Measurements from ENCODE around the gene CD53. TPM values are rescaled to one million over a fixed set of nuclear protein-coding genes. Genes with fewer than 3 reads are reported as not detected.

Gene CD53
- total RNA-seq, 1 donor from 2014 or later, result 41.5 TPM

- no peak overlapping the region for H3K4me3 ChIP-seq
- DNase-seq (ENCODE audit: extremely low spot score in 2 of 2), result no peak
- intact Hi-C loops (cut with DNase I), result no loop called here
These were observed 63.6 kb downstream of the CD53 start for GRCh38 chr1:110936567-110936966.

DNA sequence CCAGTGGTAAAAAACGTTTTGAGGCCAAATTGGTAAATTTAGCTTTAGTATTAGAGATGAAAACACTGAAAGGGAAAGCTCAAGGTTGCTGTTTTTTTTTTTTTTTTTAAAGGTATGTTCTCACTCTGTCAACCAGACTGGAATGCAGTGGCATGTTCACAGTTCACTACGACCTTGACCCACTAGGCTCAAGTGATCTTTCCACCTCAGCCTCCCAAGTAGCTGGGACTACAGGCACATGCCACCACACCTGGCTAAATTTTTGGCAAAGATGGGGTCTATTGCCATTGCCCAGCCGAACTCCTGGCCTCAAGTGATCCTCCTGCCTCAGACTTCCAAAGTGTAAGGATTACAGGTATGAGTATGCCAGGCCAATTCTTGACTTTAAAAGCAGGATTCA, 71.9 kb downstream of the CD53 start:
- TF ChIP-seq, protein P1, sequence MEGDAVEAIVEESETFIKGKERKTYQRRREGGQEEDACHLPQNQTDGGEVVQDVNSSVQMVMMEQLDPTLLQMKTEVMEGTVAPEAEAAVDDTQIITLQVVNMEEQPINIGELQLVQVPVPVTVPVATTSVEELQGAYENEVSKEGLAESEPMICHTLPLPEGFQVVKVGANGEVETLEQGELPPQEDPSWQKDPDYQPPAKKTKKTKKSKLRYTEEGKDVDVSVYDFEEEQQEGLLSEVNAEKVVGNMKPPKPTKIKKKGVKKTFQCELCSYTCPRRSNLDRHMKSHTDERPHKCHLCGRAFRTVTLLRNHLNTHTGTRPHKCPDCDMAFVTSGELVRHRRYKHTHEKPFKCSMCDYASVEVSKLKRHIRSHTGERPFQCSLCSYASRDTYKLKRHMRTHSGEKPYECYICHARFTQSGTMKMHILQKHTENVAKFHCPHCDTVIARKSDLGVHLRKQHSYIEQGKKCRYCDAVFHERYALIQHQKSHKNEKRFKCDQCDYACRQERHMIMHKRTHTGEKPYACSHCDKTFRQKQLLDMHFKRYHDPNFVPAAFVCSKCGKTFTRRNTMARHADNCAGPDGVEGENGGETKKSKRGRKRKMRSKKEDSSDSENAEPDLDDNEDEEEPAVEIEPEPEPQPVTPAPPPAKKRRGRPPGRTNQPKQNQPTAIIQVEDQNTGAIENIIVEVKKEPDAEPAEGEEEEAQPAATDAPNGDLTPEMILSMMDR (IDR thresholded peaks at IDR 0.05), result no peak
- TF ChIP-seq POLR2A (IDR thresholded peaks at IDR 0.05) (no peak), POLR2AphosphoS5 (IDR thresholded peaks at IDR 0.05; ENCODE audit: insufficient read depth in 1 of 2, low read depth in 1 of 2) (no peak)
- Histone ChIP-seq H3K36me3 (peaks cover 0 to 16% of the 10 kb centered on the region in 2 donors), H3K27ac (no peak overlapping the region), H3K9me3 (no peaks in the 10 kb centered on the region), H3K4me1 (no peaks in the 10 kb centered on the region), H3K4me3 (no peak overlapping the region), H3K27me3 (no peaks in the 10 kb centered on the region)
- no peak for DNase-seq (ENCODE audit: extremely low spot score in 2 of 2)
- intact Hi-C loops (cut with DNase I), result no loop called here

More at GRCh38 chr1:110936567-110936966, 63.6 kb downstream of the CD53 start:
- no peak overlapping the region for H3K27ac ChIP-seq
- no peaks in the 10 kb centered on the region for H3K36me3 ChIP-seq
- no peaks in the 10 kb centered on the region for H3K27me3 ChIP-seq
- no peak for TF ChIP-seq POLR2A (IDR thresholded peaks at IDR 0.05)
- no peak for TF ChIP-seq POLR2AphosphoS5 (IDR thresholded peaks at IDR 0.05; ENCODE audit: insufficient read depth in 1 of 2, low read depth in 1 of 2)
- TF ChIP-seq, protein P1 (IDR thresholded peaks at IDR 0.05), result no peak
- no peaks in the 10 kb centered on the region for H3K9me3 ChIP-seq
- no peaks in the 10 kb centered on the region for H3K4me1 ChIP-seq

GRCh38 chr1:110945626-110946025, 72.7 kb downstream of the CD53 start:
- intact Hi-C loops (cut with DNase I), result no loop called here
- DNase-seq (ENCODE audit: extremely low spot score in 2 of 2), result no peak
- Histone ChIP-seq H3K27me3 (no peaks in the 10 kb centered on the region), H3K27ac (no peak overlapping the region), H3K36me3 (peaks cover 0 to 18% of the 10 kb centered on the region in 2 donors), H3K9me3 (no peaks in the 10 kb centered on the region), H3K4me3 (no peak overlapping the region), H3K4me1 (no peaks in the 10 kb centered on the region)
- TF ChIP-seq POLR2AphosphoS5 (IDR thresholded peaks at IDR 0.05; ENCODE audit: insufficient read depth in 1 of 2, low read depth in 1 of 2), result no peak
- TF ChIP-seq POLR2A (IDR thresholded peaks at IDR 0.05), result no peak
- TF ChIP-seq, protein P1 (IDR thresholded peaks at IDR 0.05), result no peak

GRCh38 chr1:110948038-110948810, 75.3 kb downstream of the CD53 start:
- no peaks in the 10 kb centered on the region for H3K9me3 ChIP-seq
- H3K4me3 ChIP-seq, result no peak overlapping the region
- DNase-seq (ENCODE audit: extremely low spot score in 2 of 2), result no peak
- no peaks in the 10 kb centered on the region for H3K27me3 ChIP-seq
- H3K27ac ChIP-seq, result no peak overlapping the region
- TF ChIP-seq POLR2A (IDR thresholded peaks at IDR 0.05), result no peak
- no peak for TF ChIP-seq POLR2AphosphoS5 (IDR thresholded peaks at IDR 0.05; ENCODE audit: insufficient read depth in 1 of 2, low read depth in 1 of 2)
- TF ChIP-seq, protein P1 (IDR thresholded peaks at IDR 0.05), result no peak
- no peaks in the 10 kb centered on the region for H3K4me1 ChIP-seq
- intact Hi-C loops (cut with DNase I), result no loop called here
- H3K36me3 ChIP-seq, result peaks cover 0 to 27% of the 10 kb centered on the region in 2 donors

Other genes with a start within 250 kb of the CD53 start
- 8.1 TPM for gene KCNA3, start 198.2 kb upstream of the CD53 start, total RNA-seq
- 6.9 TPM for gene LRIF1, start 90.8 kb downstream of the CD53 start, total RNA-seq

Measured in vagina (tissue), 2 donors.